H1 (cell line): ENCODE data around the gene TDRD12. TPM values are rescaled to one million over a fixed set of nuclear protein-coding genes. Genes with fewer than 3 reads are reported as not detected.

Source experiments
- CTCF ChIA-PET: fragments of 300-600 bp; sonication (Branson Sonifier 250); formaldehyde crosslinking; loops from one replicate; lab custom pipeline; 2021; ENCODE audit not compliant: partially characterized antibody; lab: Charles Lee
- POLR2A ChIA-PET: fragments of 300-600 bp; sonication (Branson Sonifier 250); formaldehyde crosslinking; loops from one replicate; lab custom pipeline; 2021; ENCODE audit warnings: inconsistent platforms; ENCODE audit not compliant: partially characterized antibody; lab: Charles Lee
- DNase-seq, 2 experiments: peaks; one replicate each; pipeline versions ENCODE4 v3.0.0 to v3.0.0-alpha.2; 2010 to 2022; ENCODE audit warnings: low spot score in 2 of 2, low read depth in 1 of 2, mixed read lengths in 1 of 2
- FAIRE-seq: peaks from 2 replicates; lab custom pipeline; 2011; peaks lifted over from hg19 to GRCh38; lab: Jason Lieb, UNC
- H2AFZ ChIP-seq: 2 replicates; pipeline ENCODE4 v1.8.1; 2012; ENCODE audit warnings: low read length, inconsistent platforms
- H2AK5ac ChIP-seq: 2 replicates; pipeline ENCODE4 v1.6.1; 2013; ENCODE audit warnings: low read depth, low read length
- H2BK120ac ChIP-seq: replicated peaks from 2 replicates; pipeline ENCODE3; 2013; ENCODE audit warnings: low read depth, low read length, inconsistent platforms
- H2BK12ac ChIP-seq: 2 replicates; pipeline ENCODE4 v1.6.1; 2013; ENCODE audit warnings: low read depth, low read length
- H2BK15ac ChIP-seq: 2 replicates; pipeline ENCODE4 v1.6.1; 2013; ENCODE audit warnings: low read length
- H2BK20ac ChIP-seq: 2 replicates; pipeline ENCODE4 v1.6.1; 2013; ENCODE audit warnings: low read length
- H2BK5ac ChIP-seq: 2 replicates; pipeline ENCODE4 v1.6.1; 2013; ENCODE audit warnings: low read depth, low read length
- H3K14ac ChIP-seq: 2 replicates; pipeline ENCODE4 v1.6.1; 2013; ENCODE audit warnings: inconsistent platforms; ENCODE audit not compliant: insufficient read length
- H3K18ac ChIP-seq: 2 replicates; pipeline ENCODE4 v1.6.1; 2013; ENCODE audit warnings: low read length; ENCODE audit errors: extremely low read depth
- H3K23ac ChIP-seq: 2 replicates; pipeline ENCODE4 v1.6.1; 2013; ENCODE audit warnings: inconsistent platforms; ENCODE audit not compliant: insufficient read length
- H3K23me2 ChIP-seq: 2 replicates; pipeline ENCODE4 v1.6.1; 2013; ENCODE audit warnings: low read depth, low read length
- H3K27ac ChIP-seq: 2 replicates; pipeline ENCODE4 v1.6.1; 2011; ENCODE audit warnings: low read depth, low read length, inconsistent platforms
- H3K27me3 ChIP-seq, 4 experiments: replicated peaks in 1 of 4; 1 replicate in 1 of 4; 2 replicates in 3 of 4; pipeline versions ENCODE4 v1.6.1 to v1.8.1; 2011 to 2013; ENCODE audit warnings: low read length in 3 of 4, mild to moderate bottlenecking in 3 of 4, inconsistent platforms in 2 of 4, mixed read lengths in 2 of 4, moderate library complexity in 1 of 4; ENCODE audit not compliant: control insufficient read depth in 3 of 4, insufficient read depth in 3 of 4; ENCODE audit errors: extremely low read depth in 1 of 4
- H3K36me3 ChIP-seq, 4 experiments: 2 replicates each; pipeline versions ENCODE4 v1.6.1 to v1.8.1; 2011 to 2013; ENCODE audit warnings: mild to moderate bottlenecking in 4 of 4, low read length in 3 of 4, moderate library complexity in 2 of 4, control low read depth in 1 of 4, inconsistent platforms in 1 of 4; ENCODE audit not compliant: insufficient read depth in 4 of 4, control insufficient read depth in 2 of 4
- H3K4ac ChIP-seq: replicated peaks from 2 replicates; pipeline ENCODE3; 2013; ENCODE audit warnings: low read length, low read depth, mixed read lengths, inconsistent platforms; ENCODE audit not compliant: insufficient read length
- H3K4me1 ChIP-seq, 4 experiments: replicated peaks in 1 of 4; 1 replicate in 1 of 4; 2 replicates in 3 of 4; pipeline versions ENCODE4 v1.6.1 to v1.8.1; 2011 to 2013; ENCODE audit warnings: low read length in 3 of 4, inconsistent platforms in 2 of 4, mixed read lengths in 1 of 4; ENCODE audit not compliant: insufficient read depth in 4 of 4, control insufficient read depth in 3 of 4
- H3K4me2 ChIP-seq, 2 experiments: 2 replicates each; pipeline versions ENCODE4 v1.6.1 to v1.8.1; 2011 to 2013; ENCODE audit warnings: low read depth in 2 of 2, low read length in 2 of 2, control low read depth in 1 of 2, inconsistent platforms in 1 of 2, mild to moderate bottlenecking in 1 of 2; ENCODE audit not compliant: insufficient read depth in 1 of 2
- H3K4me3 ChIP-seq, 4 experiments: fragments of 200-600, 300-600 bp in 1 of 4; sonication (generic), shearing (Covaris generic), sonication (Bioruptor Twin) in 1 of 4; 2 replicates each; pipeline versions ENCODE4 v1.5.1 to v1.8.1; 2011 to 2016; ENCODE audit warnings: low read length in 4 of 4, low read depth in 3 of 4, control low read depth in 2 of 4, inconsistent platforms in 2 of 4, mild to moderate bottlenecking in 2 of 4, mixed read lengths in 1 of 4, moderate library complexity in 1 of 4; ENCODE audit not compliant: insufficient read depth in 2 of 4; ENCODE audit errors: extremely low read depth in 1 of 4
- H3K56ac ChIP-seq: replicated peaks from 2 replicates; pipeline ENCODE3; 2013; ENCODE audit warnings: low read depth, mild to moderate bottlenecking, mixed read lengths, low read length, inconsistent platforms; ENCODE audit not compliant: insufficient read length
- H3K79me1 ChIP-seq: 2 replicates; pipeline ENCODE4 v1.6.1; 2013; ENCODE audit warnings: low read depth, low read length, control low read depth
- H3K79me2 ChIP-seq, 2 experiments: 2 replicates each; pipeline versions ENCODE4 v1.6.1 to v1.8.1; 2012 to 2013; ENCODE audit warnings: low read length in 2 of 2, mild to moderate bottlenecking in 2 of 2, inconsistent platforms in 1 of 2; ENCODE audit not compliant: insufficient read depth in 2 of 2, control insufficient read depth in 1 of 2
- H3K9ac ChIP-seq, 4 experiments: replicated peaks in 1 of 4; 1 replicate in 1 of 4; 2 replicates in 3 of 4; pipeline versions ENCODE4 v1.6.1 to v1.8.1; 2011 to 2013; ENCODE audit warnings: low read depth in 3 of 4, low read length in 3 of 4, control low read depth in 2 of 4, mild to moderate bottlenecking in 2 of 4, moderate library complexity in 2 of 4, inconsistent platforms in 1 of 4; ENCODE audit errors: extremely low read depth in 1 of 4
- H3K9me3 ChIP-seq, 2 experiments: 2 replicates each; pipeline versions ENCODE4 v1.6.1 to v1.8.1; 2012 to 2013; ENCODE audit warnings: mild to moderate bottlenecking in 2 of 2, moderate library complexity in 2 of 2, control low read depth in 1 of 2, inconsistent platforms in 1 of 2, low read depth in 1 of 2, low read length in 1 of 2, mixed read lengths in 1 of 2; ENCODE audit not compliant: insufficient read depth in 2 of 2
- H4K20me1 ChIP-seq, 2 experiments: replicated peaks in 1 of 2; 2 replicates each; pipeline versions ENCODE3 to v1.8.1; 2011 to 2013; ENCODE audit warnings: inconsistent platforms in 2 of 2, low read length in 2 of 2, mild to moderate bottlenecking in 1 of 2; ENCODE audit not compliant: insufficient read depth in 2 of 2, control insufficient read depth in 1 of 2
- H4K5ac ChIP-seq: 2 replicates; pipeline ENCODE4 v1.6.1; 2013; ENCODE audit warnings: low read length, low read depth, mixed read lengths, inconsistent platforms; ENCODE audit not compliant: insufficient read length
- H4K8ac ChIP-seq: 2 replicates; pipeline ENCODE4 v1.8.0; 2013; ENCODE audit warnings: mild to moderate bottlenecking, moderate library complexity, low read length, inconsistent platforms; ENCODE audit not compliant: insufficient read depth; ENCODE audit errors: extremely low read depth
- H4K91ac ChIP-seq: replicated peaks from 2 replicates; pipeline ENCODE3; 2013; ENCODE audit warnings: low read length, mixed read lengths, inconsistent platforms; ENCODE audit not compliant: insufficient read length
- EP300 ChIP-seq, 2 experiments: IDR thresholded peaks; 1 replicate in 1 of 2; 2 replicates in 1 of 2; pipeline ENCODE4 v1.6.1; 2011 to 2012; ENCODE audit warnings: low read depth in 2 of 2, low read length in 2 of 2, mild to moderate bottlenecking in 2 of 2, borderline replicate concordance in 1 of 2, inconsistent platforms in 1 of 2, moderate library complexity in 1 of 2
- HDAC2 ChIP-seq, 2 experiments: fragments of 300-600 bp in 1 of 2; sonication (generic) in 1 of 2; IDR thresholded peaks; 2 replicates each; pipeline ENCODE4 v1.6.1; 2011 to 2012; ENCODE audit warnings: low read depth in 2 of 2, low read length in 2 of 2, mild to moderate bottlenecking in 2 of 2, moderate library complexity in 2 of 2, borderline replicate concordance in 1 of 2, inconsistent platforms in 1 of 2
- JUN ChIP-seq: IDR thresholded peaks from 2 replicates; pipeline ENCODE4 v1.6.1; 2011; ENCODE audit warnings: low read depth, mild to moderate bottlenecking, improper control_type of control experiment, low read length
- NRF1 ChIP-seq: IDR thresholded peaks from 2 replicates; pipeline ENCODE4 v1.6.1; 2011; ENCODE audit warnings: mild to moderate bottlenecking, low read depth, low read length, improper control_type of control experiment
- RAD21 ChIP-seq, 2 experiments: IDR thresholded peaks in 1 of 2; conservative IDR thresholded peaks in 1 of 2; 2 replicates each; pipeline ENCODE4 v1.6.1; 2011; ENCODE audit warnings: low read depth in 2 of 2, low read length in 2 of 2, improper control_type of control experiment in 1 of 2, inconsistent platforms in 1 of 2, mild to moderate bottlenecking in 1 of 2, moderate library complexity in 1 of 2
- SIRT6 ChIP-seq: IDR thresholded peaks from one replicate; pipeline ENCODE4 v1.7.1; 2012; ENCODE audit warnings: low read length, inconsistent platforms
- SP2 ChIP-seq: IDR thresholded peaks from 2 replicates; pipeline ENCODE4 v1.6.1; 2012; ENCODE audit warnings: mild to moderate bottlenecking, low read length, inconsistent platforms
- SUZ12 ChIP-seq: fragments of 200-600 bp; sonication (generic); IDR thresholded peaks from 2 replicates; pipeline ENCODE4 v1.6.1; 2012; ENCODE audit warnings: mild to moderate bottlenecking, inconsistent platforms, low read length, moderate library complexity, mixed read lengths
- TBP ChIP-seq: IDR thresholded peaks from 2 replicates; pipeline ENCODE4 v1.6.1; 2011; ENCODE audit warnings: low read depth, low read length, improper control_type of control experiment
- TEAD4 ChIP-seq: IDR thresholded peaks from 2 replicates; pipeline ENCODE4 v1.6.1; 2012; ENCODE audit warnings: low read depth, low read length, inconsistent platforms, mixed read lengths
- WGBS, 2 experiments: shearing (Covaris generic) in 1 of 2; methylation state at CpG; one replicate each; pipeline versions ENCODE4 v1.1.6 to v1.1.7; 2013 to 2015; ENCODE audit warnings: low lambda C conversion rate in 2 of 2, mixed read lengths in 2 of 2, inconsistent platforms in 1 of 2, low coverage in 1 of 2, missing lambda C conversion rate in 1 of 2; ENCODE audit not compliant: insufficient replicate concordance in 2 of 2, insufficient coverage in 1 of 2, insufficient read length in 1 of 2; ENCODE audit errors: extremely low coverage in 1 of 2, missing lambda C conversion rate in 1 of 2; 5-methylcytosine and 5-hydroxymethylcytosine counted together
- polyA plus RNA-seq, 7 experiments: library from polyadenylated mRNA; depleted of rRNA in 3 of 7; stranded (reverse) in 5 of 7; unstranded in 2 of 7; fragments of >200 nt in 5 of 7; fragments of 200-250 nt in 2 of 7; gene quantifications; 1 replicate in 5 of 7; 2 replicates in 1 of 7; 4 replicates in 1 of 7; pipeline versions ENCODE4 v1.2.1 to v1.2.3, GENCODE V29; 2011 to 2013; ENCODE audit warnings: missing spikeins in 2 of 7, mixed read lengths in 2 of 7
- total RNA-seq: library from RNA; stranded (reverse); fragmentation: NEBNext Ultra II Directional; extraction: Animal tissue kit (Norgen Biotek cat#: 25700); gene quantifications from 2 replicates; pipeline ENCODE4 v1.2.1, GENCODE V29; 2021
- TF ChIP-seq, protein P1 (sequence below): IDR thresholded peaks from 2 replicates; pipeline ENCODE4 v1.6.1; 2012; ENCODE audit warnings: low read length, inconsistent platforms

TDRD12 gene
- total and polyA plus RNA-seq, 2 of the 8 experiments (the other 6 are each of a cell fraction or from before 2014, with no cell fraction given): 0.39 to 0.88 TPM

DNA sequence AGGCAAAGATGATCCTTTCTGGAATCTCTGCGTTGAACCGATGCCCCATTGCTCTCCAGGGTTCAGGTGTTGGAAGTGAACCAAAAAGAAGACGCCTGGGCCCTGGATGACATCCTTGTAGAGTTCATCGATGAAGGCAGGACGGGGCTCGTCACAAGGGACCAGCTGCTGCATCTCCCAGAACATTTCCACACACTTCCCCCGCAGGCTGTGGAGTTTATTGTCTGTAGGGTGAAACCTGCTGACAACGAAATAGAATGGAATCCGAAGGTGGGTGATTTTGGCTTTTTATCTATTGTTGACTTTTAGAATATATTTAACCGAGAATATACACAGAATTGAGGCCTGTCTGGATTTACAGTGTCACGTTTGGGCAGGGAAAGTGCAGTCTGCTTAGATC is 91.6 kb downstream of the TDRD12 start:
- WGBS, 2 experiments: 95% methylated on average over 11 of the region's 11 CpGs; no CpG with 5 or more reads in 1 of the 2 experiments
- no peak overlapping the region for H3K56ac ChIP-seq
- TF ChIP-seq HDAC2 (IDR thresholded peaks at IDR 0.05; ENCODE audit: borderline replicate concordance in 1 of 2, low read depth in 2 of 2, low read length in 2 of 2) (no peak), SIRT6 (no peak), SP2 (no peak), TBP (no peak), TEAD4 (no peak), EP300 (IDR thresholded peaks at IDR 0.05; ENCODE audit: borderline replicate concordance in 1 of 2, low read depth in 2 of 2, low read length in 2 of 2) (no peak), SUZ12 (no peak), JUN (no peak), RAD21 (IDR thresholded peaks at IDR 0.05 in 1 of 2, conservative IDR thresholded peaks at IDR 0.05 in 1 of 2; ENCODE audit: low read depth in 2 of 2, low read length in 2 of 2) (no peak), NRF1 (no peak)
- TF ChIP-seq, protein P1, sequence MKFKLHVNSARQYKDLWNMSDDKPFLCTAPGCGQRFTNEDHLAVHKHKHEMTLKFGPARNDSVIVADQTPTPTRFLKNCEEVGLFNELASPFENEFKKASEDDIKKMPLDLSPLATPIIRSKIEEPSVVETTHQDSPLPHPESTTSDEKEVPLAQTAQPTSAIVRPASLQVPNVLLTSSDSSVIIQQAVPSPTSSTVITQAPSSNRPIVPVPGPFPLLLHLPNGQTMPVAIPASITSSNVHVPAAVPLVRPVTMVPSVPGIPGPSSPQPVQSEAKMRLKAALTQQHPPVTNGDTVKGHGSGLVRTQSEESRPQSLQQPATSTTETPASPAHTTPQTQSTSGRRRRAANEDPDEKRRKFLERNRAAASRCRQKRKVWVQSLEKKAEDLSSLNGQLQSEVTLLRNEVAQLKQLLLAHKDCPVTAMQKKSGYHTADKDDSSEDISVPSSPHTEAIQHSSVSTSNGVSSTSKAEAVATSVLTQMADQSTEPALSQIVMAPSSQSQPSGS: no peak

More for the DNA sequence above, 91.6 kb downstream of the TDRD12 start:
- ChIA-PET CTCF (no interaction called here), POLR2A (no interaction called here)
- no peak overlapping the region for H3K18ac ChIP-seq
- no peak overlapping the region for H3K14ac ChIP-seq
- no peak overlapping the region for H3K4me3 ChIP-seq
- H4K8ac ChIP-seq: no peak overlapping the region
- H2AFZ ChIP-seq: no peak overlapping the region
- H2BK12ac ChIP-seq: no peak overlapping the region
- no peaks in the 10 kb centered on the region for H3K9me3 ChIP-seq
- H3K27ac ChIP-seq: no peak overlapping the region
- no peaks in the 10 kb centered on the region for H3K79me1 ChIP-seq
- H3K79me2 ChIP-seq: no peaks in the 10 kb centered on the region
- H4K91ac ChIP-seq: no peak overlapping the region
- FAIRE-seq: no peak
- no peak overlapping the region for H2BK15ac ChIP-seq
- no peak for DNase-seq
- no peak overlapping the region for H3K4ac ChIP-seq
- peaks cover 0 to 4% (median under 1%) of the 10 kb centered on the region in 4 experiments; a peak in 2 of 7 replicates for H3K4me1 ChIP-seq
- no peak overlapping the region for H3K4me2 ChIP-seq
- no peaks in the 10 kb centered on the region for H3K23me2 ChIP-seq
- H3K27me3 ChIP-seq: no peaks in the 10 kb centered on the region
- no peak overlapping the region for H2BK20ac ChIP-seq
- no peaks in the 10 kb centered on the region for H4K20me1 ChIP-seq
- no peak overlapping the region for H4K5ac ChIP-seq
- no peak overlapping the region for H2BK120ac ChIP-seq
- H2BK5ac ChIP-seq: no peak overlapping the region
- H2AK5ac ChIP-seq: no peak overlapping the region
- no peaks in the 10 kb centered on the region for H3K36me3 ChIP-seq
- H3K23ac ChIP-seq: no peak overlapping the region
- no peak overlapping the region for H3K9ac ChIP-seq
